GM13976 (cell line): ENCODE data around the gene TEAD3.

Experiments
- DNase-seq: peaks from one replicate; pipeline ENCODE4 v3.0.0; 2012; ENCODE audit warnings: low spot score
- in situ Hi-C: fragments of 300-500 bp; cut with MboI; formaldehyde crosslinking; loops from one replicate; pipeline ENCODE4 v1.12.0; 2022; ENCODE audit warnings: low sequenced_read_pairs, mixed read lengths, inconsistent platforms; ENCODE audit not compliant: unreplicated experiment
- TF ChIP-seq, protein P1 (sequence below): IDR thresholded peaks from 2 replicates; pipeline ENCODE4 v1.5.1; 2012; ENCODE audit warnings: borderline replicate concordance, mild to moderate bottlenecking; ENCODE audit not compliant: insufficient read depth; ENCODE audit errors: extremely low read depth, missing control alignments, control extremely low read depth

The TEAD3 gene

DNA sequence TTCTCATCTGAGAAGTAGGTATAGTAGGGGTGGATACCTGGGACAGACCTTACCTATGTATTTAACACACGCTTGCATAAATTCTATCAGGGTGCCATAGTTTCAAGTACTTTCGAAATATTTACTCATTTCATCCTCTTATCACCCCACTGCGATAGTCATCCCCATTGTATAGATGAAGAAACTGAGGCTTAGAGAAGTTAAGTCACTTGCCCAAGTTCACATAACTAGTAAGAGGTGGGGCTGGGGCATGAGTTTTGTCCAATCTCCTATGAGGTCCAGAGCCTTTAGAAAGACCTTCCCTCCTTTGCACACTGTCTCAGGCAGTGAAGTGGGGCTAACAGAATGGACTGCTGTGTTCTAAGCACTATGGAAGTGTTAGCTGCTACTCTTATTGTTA is 9.7 kb upstream of the TEAD3 start:
- DNase-seq, result no peak
- in situ Hi-C loops, result no loop called here
- TF ChIP-seq, protein P1, sequence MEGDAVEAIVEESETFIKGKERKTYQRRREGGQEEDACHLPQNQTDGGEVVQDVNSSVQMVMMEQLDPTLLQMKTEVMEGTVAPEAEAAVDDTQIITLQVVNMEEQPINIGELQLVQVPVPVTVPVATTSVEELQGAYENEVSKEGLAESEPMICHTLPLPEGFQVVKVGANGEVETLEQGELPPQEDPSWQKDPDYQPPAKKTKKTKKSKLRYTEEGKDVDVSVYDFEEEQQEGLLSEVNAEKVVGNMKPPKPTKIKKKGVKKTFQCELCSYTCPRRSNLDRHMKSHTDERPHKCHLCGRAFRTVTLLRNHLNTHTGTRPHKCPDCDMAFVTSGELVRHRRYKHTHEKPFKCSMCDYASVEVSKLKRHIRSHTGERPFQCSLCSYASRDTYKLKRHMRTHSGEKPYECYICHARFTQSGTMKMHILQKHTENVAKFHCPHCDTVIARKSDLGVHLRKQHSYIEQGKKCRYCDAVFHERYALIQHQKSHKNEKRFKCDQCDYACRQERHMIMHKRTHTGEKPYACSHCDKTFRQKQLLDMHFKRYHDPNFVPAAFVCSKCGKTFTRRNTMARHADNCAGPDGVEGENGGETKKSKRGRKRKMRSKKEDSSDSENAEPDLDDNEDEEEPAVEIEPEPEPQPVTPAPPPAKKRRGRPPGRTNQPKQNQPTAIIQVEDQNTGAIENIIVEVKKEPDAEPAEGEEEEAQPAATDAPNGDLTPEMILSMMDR, result no peak

DNA sequence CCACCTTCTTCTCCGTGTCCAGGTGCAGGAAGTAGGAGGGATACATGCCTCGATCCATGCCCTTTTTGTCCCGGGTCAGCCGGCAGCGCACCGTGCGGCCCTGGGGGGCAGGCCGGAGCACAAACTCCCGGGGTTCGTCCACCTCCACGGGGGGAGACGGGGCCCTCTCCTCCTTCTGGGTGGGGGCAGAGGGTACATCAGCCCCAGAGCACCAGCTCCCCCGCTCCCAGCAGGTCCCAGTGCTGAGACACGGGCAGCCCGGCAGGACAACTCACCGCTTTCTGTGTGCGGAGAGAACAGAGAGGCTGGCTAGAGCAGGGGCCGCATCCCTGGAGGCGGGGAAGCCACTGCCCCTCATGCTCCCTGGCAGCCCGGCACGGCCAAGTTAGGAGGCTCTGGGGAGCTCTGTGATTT is 9.1 kb upstream of the TEAD3 start:
- in situ Hi-C loops, result no loop called here
- TF ChIP-seq, protein P1, result no peak
- DNase-seq, result no peak

DNA sequence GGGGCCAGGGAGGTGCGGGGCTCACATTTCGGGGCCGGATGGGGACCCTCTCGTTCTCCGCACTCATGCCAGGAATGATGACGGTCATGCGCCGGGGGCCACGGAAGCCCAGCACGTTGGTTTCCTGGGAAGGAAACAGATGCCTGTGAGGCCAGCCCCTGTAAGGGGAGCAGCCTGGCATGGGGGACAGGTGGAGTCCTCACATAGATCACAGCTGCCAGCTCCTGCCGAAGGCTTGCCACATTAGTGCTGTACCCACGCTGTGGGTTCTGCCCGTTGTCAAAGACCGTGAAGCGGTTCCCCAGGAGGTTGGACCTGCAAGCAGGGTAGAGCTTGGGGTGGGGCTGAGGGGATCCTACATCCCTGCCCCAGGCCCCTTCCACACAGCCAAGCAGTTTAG is 6.7 kb upstream of the TEAD3 start:
- TF ChIP-seq, protein P1, result no peak
- in situ Hi-C loops, result no loop called here

DNA sequence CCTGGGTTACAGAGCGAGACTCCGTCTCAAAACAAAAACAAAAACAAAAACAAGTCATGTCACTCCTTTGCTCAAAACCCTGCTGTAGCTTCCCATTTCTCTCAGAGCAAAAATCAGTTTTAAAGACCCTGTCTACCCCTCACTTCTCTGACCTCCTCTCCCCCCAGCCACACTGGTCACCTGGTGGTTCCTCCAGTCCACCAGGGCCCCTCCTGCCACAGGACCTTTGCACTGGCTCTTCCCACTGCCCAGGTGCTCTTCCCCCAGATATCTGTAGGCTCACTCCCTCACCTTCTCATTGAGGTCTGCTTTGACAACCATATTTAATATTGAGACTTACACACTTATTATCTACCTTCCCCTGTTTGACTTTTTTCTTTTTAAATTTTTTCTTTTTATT is 4.9 kb upstream of the TEAD3 start:
- in situ Hi-C loops, result no loop called here
- DNase-seq, result no peak
- TF ChIP-seq, protein P1, result no peak

More for the DNA sequence above, 6.7 kb upstream of the TEAD3 start:
- DNase-seq, result no peak

DNA sequence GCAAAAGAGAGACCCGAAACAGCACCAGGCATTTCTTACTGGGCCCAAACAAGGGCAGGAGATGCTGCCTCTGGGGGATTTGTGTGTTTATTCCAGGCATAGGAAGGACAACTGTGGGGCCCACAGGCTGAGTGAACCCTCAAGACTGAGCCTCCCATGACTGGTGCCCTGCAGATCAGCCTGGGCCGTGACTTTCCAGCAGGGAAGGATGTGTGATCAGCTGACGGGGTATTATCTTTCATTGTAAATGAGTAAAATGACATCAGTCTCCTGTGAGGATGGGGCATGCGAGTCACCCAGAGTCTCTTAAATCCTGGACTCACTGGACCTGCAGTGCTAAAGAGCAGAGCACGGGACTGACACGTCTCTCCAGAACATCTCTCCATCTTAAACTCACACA is 3.9 kb upstream of the TEAD3 start:
- TF ChIP-seq, protein P1, result no peak
- in situ Hi-C loops, result no loop called here
- no peak for DNase-seq

DNA sequence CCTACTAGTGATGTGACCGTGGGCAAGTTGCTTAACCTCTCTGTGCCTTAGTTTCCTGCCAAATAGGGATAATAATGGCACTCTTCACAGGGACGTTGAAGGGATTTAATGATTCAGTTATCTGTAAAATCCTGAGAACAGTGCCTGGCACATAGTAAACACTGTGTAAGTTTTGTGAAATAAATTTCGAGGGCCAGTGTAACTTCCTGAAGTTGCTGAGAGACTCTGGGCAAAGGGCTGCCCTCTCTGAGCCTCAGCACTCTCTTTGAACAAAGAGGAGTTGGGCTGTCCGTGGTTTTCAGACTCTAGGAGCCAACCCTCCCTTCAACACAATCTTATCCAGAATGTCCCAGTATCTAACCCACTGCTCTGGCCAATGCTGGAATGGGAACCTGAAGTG is 2.5 kb upstream of the TEAD3 start:
- TF ChIP-seq, protein P1, result no peak
- in situ Hi-C loops, result no loop called here
- DNase-seq, result no peak
